Measurements from ENCODE around the gene FETUB.

- no peak for TF ChIP-seq CTCF (IDR thresholded peaks at IDR 0.05)
- TF ChIP-seq POLR2A (IDR thresholded peaks at IDR 0.05): no peak
Observed at GRCh38 chr3:186621894-186622650, 18.1 kb upstream of the FETUB start.

Data from sigmoid colon (tissue), 3 donors.